ENCODE results near the gene RAB24.

- TF ChIP-seq CTCF (IDR thresholded peaks at IDR 0.05; ENCODE audit: insufficient read depth, low read length) = no peak
- no peak for TF ChIP-seq SPI1 (IDR thresholded peaks at IDR 0.05; ENCODE audit: borderline replicate concordance, low read depth)
- TF ChIP-seq GABPA (IDR thresholded peaks at IDR 0.05; ENCODE audit: low read depth) = no peak
- TF ChIP-seq POLR2AphosphoS5 (IDR thresholded peaks at IDR 0.05; ENCODE audit: low read depth) = no peak
- no peak for TF ChIP-seq REST (IDR thresholded peaks at IDR 0.05; ENCODE audit: insufficient replicate concordance, low read depth)
Measured at GRCh38 chr5:177325868-177326381, 22.4 kb upstream of the RAB24 start.

All from HL-60 (cell line).